ENCODE results near the gene HLA-DQB1.
"Not testable (repeated sequence)": the region's sequence is repeated elsewhere in the genome, so short reads cannot be mapped to it uniquely, and the experiment has no call there.

HLA-DQB1 gene

GRCh38 chr6:32659856-32660595, 6.4 kb downstream of the HLA-DQB1 start:
- H3K27me3 ChIP-seq (replicated peaks; ENCODE audit: control insufficient read depth, insufficient read depth, low read length): no peaks in the 10 kb centered on the region
- no peak for DNase-seq (ENCODE audit: extremely low read depth, insufficient read length)
- peaks cover 17% of the 10 kb centered on the region for H3K36me3 ChIP-seq (ENCODE audit: control insufficient read depth, insufficient read depth, low read length)

GRCh38 chr6:32658268-32658897, 8.1 kb downstream of the HLA-DQB1 start:
- Histone ChIP-seq H3K4me3 (replicated peaks; ENCODE audit: low read depth, low read length) (no peak overlapping the region), H3K36me3 (ENCODE audit: control insufficient read depth, insufficient read depth, low read length) (peaks cover 17% of the 10 kb centered on the region), H3K27me3 (replicated peaks; ENCODE audit: control insufficient read depth, insufficient read depth, low read length) (no peaks in the 10 kb centered on the region)
- TF ChIP-seq CTCF (IDR thresholded peaks at IDR 0.05; ENCODE audit: insufficient read depth, low read length, poor library complexity, severe bottlenecking): no peak
- DNase-seq (ENCODE audit: extremely low read depth, insufficient read length): no peak

More at GRCh38 chr6:32659856-32660595, 6.4 kb downstream of the HLA-DQB1 start:
- TF ChIP-seq CTCF (IDR thresholded peaks at IDR 0.05; ENCODE audit: insufficient read depth, low read length, poor library complexity, severe bottlenecking): no peak
- H3K4me3 ChIP-seq (replicated peaks; ENCODE audit: low read depth, low read length): no peak overlapping the region

- not testable (repeated sequence) for H3K27me3 ChIP-seq (replicated peaks; ENCODE audit: control insufficient read depth, insufficient read depth, low read length); H3K4me3 ChIP-seq (replicated peaks; ENCODE audit: low read depth, low read length); DNase-seq (ENCODE audit: extremely low read depth, insufficient read length)
- peaks cover 17% of the 10 kb centered on the region for H3K36me3 ChIP-seq (ENCODE audit: control insufficient read depth, insufficient read depth, low read length)
These were observed 8.6 kb downstream of the HLA-DQB1 start for GRCh38 chr6:32657819-32658218.

- not testable (repeated sequence) for DNase-seq (ENCODE audit: extremely low read depth, insufficient read length); H3K4me3 ChIP-seq (replicated peaks; ENCODE audit: low read depth, low read length); H3K27me3 ChIP-seq (replicated peaks; ENCODE audit: control insufficient read depth, insufficient read depth, low read length)
- peaks cover 17% of the 10 kb centered on the region for H3K36me3 ChIP-seq (ENCODE audit: control insufficient read depth, insufficient read depth, low read length)
These were observed 9.1 kb downstream of the HLA-DQB1 start for GRCh38 chr6:32657329-32657728.

- Histone ChIP-seq H3K4me3 (replicated peaks; ENCODE audit: low read depth, low read length) (no peak overlapping the region), H3K36me3 (ENCODE audit: control insufficient read depth, insufficient read depth, low read length) (peaks cover 7% of the 10 kb centered on the region), H3K27me3 (replicated peaks; ENCODE audit: control insufficient read depth, insufficient read depth, low read length) (no peaks in the 10 kb centered on the region)
- TF ChIP-seq CTCF (IDR thresholded peaks at IDR 0.05; ENCODE audit: insufficient read depth, low read length, poor library complexity, severe bottlenecking): no peak
- DNase-seq (ENCODE audit: extremely low read depth, insufficient read length): no peak
These were observed 11.2 kb downstream of the HLA-DQB1 start for GRCh38 chr6:32655203-32655710.

- no peak for TF ChIP-seq CTCF (IDR thresholded peaks at IDR 0.05; ENCODE audit: insufficient read depth, low read length, poor library complexity, severe bottlenecking)
- no peak for DNase-seq (ENCODE audit: extremely low read depth, insufficient read length)
These were observed 21.3 kb downstream of the HLA-DQB1 start for GRCh38 chr6:32645047-32645703.

More at GRCh38 chr6:32645047-32645703, 21.3 kb downstream of the HLA-DQB1 start:
- Histone ChIP-seq H3K4me3 (replicated peaks; ENCODE audit: low read depth, low read length) (no peak overlapping the region), H3K27me3 (replicated peaks; ENCODE audit: control insufficient read depth, insufficient read depth, low read length) (no peaks in the 10 kb centered on the region), H3K36me3 (ENCODE audit: control insufficient read depth, insufficient read depth, low read length) (peaks cover 2% of the 10 kb centered on the region; the same call in 1 of the 2 replicates)
